Ovary (tissue), 3 donors: ENCODE results near the gene VASH1.

Source experiments
- EP300 ChIP-seq: sonication (generic); formaldehyde crosslinking; IDR thresholded peaks from one replicate; pipeline ENCODE4 v1.6.1; 2017; ENCODE audit warnings: antibody characterized with exemption
- POLR2A ChIP-seq: fragments of 450-650 bp; IDR thresholded peaks from one replicate; pipeline ENCODE4 v1.6.1; 2017; ENCODE audit warnings: antibody characterized with exemption, mild to moderate bottlenecking, moderate library complexity
- TF ChIP-seq, protein P1 (sequence below), 3 donors: fragments of 450-650 bp in 2 of 3; fragments of 200-600 bp in 1 of 3; IDR thresholded peaks; one replicate each; pipeline versions ENCODE4 v1.5.1 to v1.8.0; 2016 to 2022; ENCODE audit warnings: antibody characterized with exemption in 3 of 3, mild to moderate bottlenecking in 1 of 3
- donor health status: DM: no; HTN: no; CAD: no.

DNA sequence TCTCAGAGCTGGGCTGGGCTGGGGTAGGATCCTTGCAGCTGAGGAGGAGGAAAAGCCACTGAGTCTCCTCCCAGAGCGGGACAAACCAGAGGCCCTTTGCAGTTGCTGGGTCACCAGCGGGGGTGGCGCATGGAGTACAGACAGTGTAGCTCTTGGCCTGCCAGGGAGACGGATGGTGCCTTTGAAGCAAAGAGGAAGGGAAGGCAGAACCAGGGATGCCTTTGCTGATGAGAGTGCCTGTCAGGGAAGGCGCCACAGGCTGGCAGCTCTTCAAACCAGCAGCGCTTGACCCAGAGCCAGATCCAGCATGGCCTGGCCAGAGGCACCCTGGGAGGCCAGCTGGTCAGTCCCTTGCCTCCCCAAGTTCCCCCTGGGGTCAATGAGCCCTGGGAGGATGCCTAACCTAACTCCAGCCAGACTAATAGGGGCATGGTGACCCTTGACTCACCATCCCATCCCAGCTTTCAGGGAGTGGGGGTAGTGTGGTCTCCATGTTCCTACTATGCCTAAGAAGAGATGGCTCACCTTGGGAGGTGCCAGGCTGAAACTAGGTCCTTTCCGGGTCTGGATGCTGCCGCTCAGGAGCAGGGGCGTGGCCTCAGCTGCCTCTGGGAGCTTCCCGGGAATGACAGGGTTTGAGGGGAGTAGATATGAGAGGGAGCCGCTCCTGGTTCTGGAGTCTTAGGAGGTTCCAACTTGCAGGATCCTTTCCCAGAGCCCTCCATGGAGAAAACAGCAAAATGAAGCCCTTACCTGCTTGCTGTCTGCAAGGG, 19.8 kb downstream of the VASH1 start:
- TF ChIP-seq, protein P1, sequence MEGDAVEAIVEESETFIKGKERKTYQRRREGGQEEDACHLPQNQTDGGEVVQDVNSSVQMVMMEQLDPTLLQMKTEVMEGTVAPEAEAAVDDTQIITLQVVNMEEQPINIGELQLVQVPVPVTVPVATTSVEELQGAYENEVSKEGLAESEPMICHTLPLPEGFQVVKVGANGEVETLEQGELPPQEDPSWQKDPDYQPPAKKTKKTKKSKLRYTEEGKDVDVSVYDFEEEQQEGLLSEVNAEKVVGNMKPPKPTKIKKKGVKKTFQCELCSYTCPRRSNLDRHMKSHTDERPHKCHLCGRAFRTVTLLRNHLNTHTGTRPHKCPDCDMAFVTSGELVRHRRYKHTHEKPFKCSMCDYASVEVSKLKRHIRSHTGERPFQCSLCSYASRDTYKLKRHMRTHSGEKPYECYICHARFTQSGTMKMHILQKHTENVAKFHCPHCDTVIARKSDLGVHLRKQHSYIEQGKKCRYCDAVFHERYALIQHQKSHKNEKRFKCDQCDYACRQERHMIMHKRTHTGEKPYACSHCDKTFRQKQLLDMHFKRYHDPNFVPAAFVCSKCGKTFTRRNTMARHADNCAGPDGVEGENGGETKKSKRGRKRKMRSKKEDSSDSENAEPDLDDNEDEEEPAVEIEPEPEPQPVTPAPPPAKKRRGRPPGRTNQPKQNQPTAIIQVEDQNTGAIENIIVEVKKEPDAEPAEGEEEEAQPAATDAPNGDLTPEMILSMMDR (IDR thresholded peaks at IDR 0.05), result no peak
- TF ChIP-seq EP300 (no peak), POLR2A (no peak)
